K562 (cell line): ENCODE results near the gene SCARB2. TPM values are rescaled to one million over a fixed set of nuclear protein-coding genes. Genes with fewer than 3 reads are reported as not detected.

Experiments used
- JUND ChIP-seq, 2 experiments: IDR thresholded peaks; 2 replicates in 1 of 2; 3 replicates in 1 of 2; pipeline ENCODE4 v1.6.1; 2011; ENCODE audit warnings: borderline replicate concordance in 2 of 2, low read depth in 2 of 2, low read length in 2 of 2, improper control_type of control experiment in 1 of 2, missing biosample characterization in 1 of 2, missing genetic modification characterization in 1 of 2, missing genetic modification reagents in 1 of 2
- L3MBTL2 ChIP-seq: fragments of 450-650 bp; IDR thresholded peaks from 2 replicates; pipeline ENCODE4 v1.6.1; 2016; ENCODE audit warnings: mild to moderate bottlenecking, moderate library complexity
- MEF2D ChIP-seq: conservative IDR thresholded peaks from 2 replicates; pipeline ENCODE4 v1.6.1; 2016; ENCODE audit warnings: low read depth, missing genetic modification characterization, missing compliant biosample characterization
- MEIS2 ChIP-seq: fragments of 450-650 bp; IDR thresholded peaks from 2 replicates; pipeline ENCODE4 v1.6.1; 2014; ENCODE audit warnings: mild to moderate bottlenecking; ENCODE audit not compliant: partially characterized antibody
- OTX1 ChIP-seq: fragments of 450-650 bp; formaldehyde crosslinking; IDR thresholded peaks from 2 replicates; pipeline ENCODE4 v1.4.0; 2022; ENCODE audit warnings: mild to moderate bottlenecking
- SMARCA4 ChIP-seq: fragments of 450-650 bp; IDR thresholded peaks from 2 replicates; pipeline ENCODE4 v1.6.1; 2016
- TRIM28 ChIP-seq: fragments of 450-650 bp; IDR thresholded peaks from 2 replicates; pipeline ENCODE4 v1.6.1; 2017
- ZKSCAN8 ChIP-seq: fragments of 200-800 bp; sonication (Bioruptor generic); IDR thresholded peaks from 2 replicates; pipeline ENCODE4 v1.6.1; 2016; ENCODE audit warnings: missing genetic modification characterization, missing compliant biosample characterization
- ZNF212 ChIP-seq: fragments of 450-650 bp; formaldehyde crosslinking; IDR thresholded peaks from 2 replicates; pipeline ENCODE4 v1.4.0; 2020; ENCODE audit warnings: mild to moderate bottlenecking
- polyA plus RNA-seq, 8 experiments: library from polyadenylated mRNA; depleted of rRNA in 4 of 8; stranded (reverse) in 5 of 8; unstranded in 3 of 8; fragments of >200 nt; fragmentation: Nextera tagmentation in 2 of 8; fragmentation: Illumina TruSeq in 1 of 8; extraction: Ambion mirVana in 2 of 8; extraction: Trizol in 1 of 8; gene quantifications; 2 replicates each; pipeline versions ENCODE4 v1.2.1 to v1.2.3, GENCODE V29; 2011 to 2014; ENCODE audit warnings: inconsistent platforms in 1 of 8, missing spikeins in 1 of 8
- total RNA-seq, 7 experiments: library from RNA; depleted of rRNA in 6 of 7; stranded (reverse); fragments of >200 nt in 6 of 7; fragmentation: Illumina TruSeq in 2 of 7; extraction: Trizol in 2 of 7; gene quantifications; 2 replicates each; pipeline versions ENCODE4 v1.2.1 to v1.2.3, GENCODE V29; 2011 to 2021; ENCODE audit warnings: low replicate concordance in 1 of 7
- TF ChIP-seq, protein P1 (sequence below): fragments of 150-350 bp; IDR thresholded peaks from 2 replicates; pipeline ENCODE4 v1.6.1; 2014; ENCODE audit warnings: low read depth, mild to moderate bottlenecking, low read length, borderline replicate concordance
- TF ChIP-seq, protein P2 (sequence below): sonication (generic); formaldehyde crosslinking; IDR thresholded peaks from 2 replicates; pipeline ENCODE4 v1.8.0; 2022; ENCODE audit warnings: missing genetic modification reagents, mild to moderate bottlenecking, borderline replicate concordance
- TF ChIP-seq, protein P3 (sequence below): fragments of 450-650 bp; IDR thresholded peaks from 2 replicates; pipeline ENCODE4 v1.6.1; 2018; ENCODE audit not compliant: partially characterized antibody
- TF ChIP-seq, protein P4 (sequence below): fragments of 450-650 bp; formaldehyde crosslinking; conservative IDR thresholded peaks from 2 replicates; pipeline ENCODE4 v1.4.0; 2022; ENCODE audit warnings: mild to moderate bottlenecking, missing genetic modification characterization

The SCARB2 gene
- total and polyA plus RNA-seq, 9 of the 15 experiments (the other 6 are each of a cell fraction or from before 2014, with no cell fraction given), result 6.1 to 25.8 (median 17.8) TPM

DNA sequence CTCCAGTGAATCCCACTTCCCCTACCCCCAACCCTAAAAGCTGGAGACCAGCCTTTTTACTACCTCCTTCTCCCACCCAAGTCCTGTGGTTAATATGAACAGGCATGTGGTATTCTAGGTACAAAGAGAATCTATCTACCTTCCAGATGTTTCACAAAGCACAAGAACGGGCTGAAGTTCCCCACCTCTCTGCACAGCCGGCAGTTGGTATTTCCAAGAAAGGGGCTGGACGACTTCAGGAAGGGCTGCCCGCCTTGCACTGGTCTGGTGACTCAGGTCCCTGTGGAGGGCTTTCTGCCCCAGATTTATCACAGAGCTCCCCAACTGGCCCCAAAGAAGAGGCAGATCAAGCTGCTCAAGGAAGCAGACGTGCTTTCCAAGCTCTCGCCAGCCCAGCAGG is 42.4 kb upstream of the SCARB2 start (continued):
- TF ChIP-seq JUND (IDR thresholded peaks at IDR 0.05; ENCODE audit: borderline replicate concordance, low read depth, low read length) (peak; percentile 39; the same call in 1 of the 2 replicates), JUND (tag; IDR thresholded peaks at IDR 0.05; ENCODE audit: borderline replicate concordance, low read depth, low read length) (peak; percentile 36; the same call in 1 of the 3 replicates), ZKSCAN8 (CRISPR knock-in tag) (no peak), L3MBTL2 (no peak), SMARCA4 (peak; percentile 14; the same call in 1 of the 2 replicates), ZNF212 (CRISPR knock-in tag) (no peak), TRIM28 (no peak), MEF2D (tag) (no peak), MEIS2 (peak; percentile 8), OTX1 (CRISPR knock-in tag) (no peak)
- TF ChIP-seq, protein P1, sequence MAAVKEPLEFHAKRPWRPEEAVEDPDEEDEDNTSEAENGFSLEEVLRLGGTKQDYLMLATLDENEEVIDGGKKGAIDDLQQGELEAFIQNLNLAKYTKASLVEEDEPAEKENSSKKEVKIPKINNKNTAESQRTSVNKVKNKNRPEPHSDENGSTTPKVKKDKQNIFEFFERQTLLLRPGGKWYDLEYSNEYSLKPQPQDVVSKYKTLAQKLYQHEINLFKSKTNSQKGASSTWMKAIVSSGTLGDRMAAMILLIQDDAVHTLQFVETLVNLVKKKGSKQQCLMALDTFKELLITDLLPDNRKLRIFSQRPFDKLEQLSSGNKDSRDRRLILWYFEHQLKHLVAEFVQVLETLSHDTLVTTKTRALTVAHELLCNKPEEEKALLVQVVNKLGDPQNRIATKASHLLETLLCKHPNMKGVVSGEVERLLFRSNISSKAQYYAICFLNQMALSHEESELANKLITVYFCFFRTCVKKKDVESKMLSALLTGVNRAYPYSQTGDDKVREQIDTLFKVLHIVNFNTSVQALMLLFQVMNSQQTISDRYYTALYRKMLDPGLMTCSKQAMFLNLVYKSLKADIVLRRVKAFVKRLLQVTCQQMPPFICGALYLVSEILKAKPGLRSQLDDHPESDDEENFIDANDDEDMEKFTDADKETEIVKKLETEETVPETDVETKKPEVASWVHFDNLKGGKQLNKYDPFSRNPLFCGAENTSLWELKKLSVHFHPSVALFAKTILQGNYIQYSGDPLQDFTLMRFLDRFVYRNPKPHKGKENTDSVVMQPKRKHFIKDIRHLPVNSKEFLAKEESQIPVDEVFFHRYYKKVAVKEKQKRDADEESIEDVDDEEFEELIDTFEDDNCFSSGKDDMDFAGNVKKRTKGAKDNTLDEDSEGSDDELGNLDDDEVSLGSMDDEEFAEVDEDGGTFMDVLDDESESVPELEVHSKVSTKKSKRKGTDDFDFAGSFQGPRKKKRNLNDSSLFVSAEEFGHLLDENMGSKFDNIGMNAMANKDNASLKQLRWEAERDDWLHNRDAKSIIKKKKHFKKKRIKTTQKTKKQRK, result no peak
- TF ChIP-seq, protein P2, sequence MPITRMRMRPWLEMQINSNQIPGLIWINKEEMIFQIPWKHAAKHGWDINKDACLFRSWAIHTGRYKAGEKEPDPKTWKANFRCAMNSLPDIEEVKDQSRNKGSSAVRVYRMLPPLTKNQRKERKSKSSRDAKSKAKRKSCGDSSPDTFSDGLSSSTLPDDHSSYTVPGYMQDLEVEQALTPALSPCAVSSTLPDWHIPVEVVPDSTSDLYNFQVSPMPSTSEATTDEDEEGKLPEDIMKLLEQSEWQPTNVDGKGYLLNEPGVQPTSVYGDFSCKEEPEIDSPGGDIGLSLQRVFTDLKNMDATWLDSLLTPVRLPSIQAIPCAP (CRISPR knock-in tag), result no peak
- TF ChIP-seq, protein P3, sequence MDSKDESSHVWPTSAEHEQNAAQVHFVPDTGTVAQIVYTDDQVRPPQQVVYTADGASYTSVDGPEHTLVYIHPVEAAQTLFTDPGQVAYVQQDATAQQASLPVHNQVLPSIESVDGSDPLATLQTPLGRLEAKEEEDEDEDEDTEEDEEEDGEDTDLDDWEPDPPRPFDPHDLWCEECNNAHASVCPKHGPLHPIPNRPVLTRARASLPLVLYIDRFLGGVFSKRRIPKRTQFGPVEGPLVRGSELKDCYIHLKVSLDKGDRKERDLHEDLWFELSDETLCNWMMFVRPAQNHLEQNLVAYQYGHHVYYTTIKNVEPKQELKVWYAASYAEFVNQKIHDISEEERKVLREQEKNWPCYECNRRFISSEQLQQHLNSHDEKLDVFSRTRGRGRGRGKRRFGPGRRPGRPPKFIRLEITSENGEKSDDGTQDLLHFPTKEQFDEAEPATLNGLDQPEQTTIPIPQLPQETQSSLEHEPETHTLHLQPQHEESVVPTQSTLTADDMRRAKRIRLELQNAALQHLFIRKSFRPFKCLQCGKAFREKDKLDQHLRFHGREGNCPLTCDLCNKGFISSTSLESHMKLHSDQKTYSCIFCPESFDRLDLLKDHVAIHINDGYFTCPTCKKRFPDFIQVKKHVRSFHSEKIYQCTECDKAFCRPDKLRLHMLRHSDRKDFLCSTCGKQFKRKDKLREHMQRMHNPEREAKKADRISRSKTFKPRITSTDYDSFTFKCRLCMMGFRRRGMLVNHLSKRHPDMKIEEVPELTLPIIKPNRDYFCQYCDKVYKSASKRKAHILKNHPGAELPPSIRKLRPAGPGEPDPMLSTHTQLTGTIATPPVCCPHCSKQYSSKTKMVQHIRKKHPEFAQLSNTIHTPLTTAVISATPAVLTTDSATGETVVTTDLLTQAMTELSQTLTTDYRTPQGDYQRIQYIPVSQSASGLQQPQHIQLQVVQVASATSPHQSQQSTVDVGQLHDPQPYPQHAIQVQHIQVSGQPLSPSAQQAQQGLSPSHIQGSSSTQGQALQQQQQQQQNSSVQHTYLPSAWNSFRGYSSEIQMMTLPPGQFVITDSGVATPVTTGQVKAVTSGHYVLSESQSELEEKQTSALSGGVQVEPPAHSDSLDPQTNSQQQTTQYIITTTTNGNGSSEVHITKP, result peak; percentile 84
- TF ChIP-seq, protein P4, sequence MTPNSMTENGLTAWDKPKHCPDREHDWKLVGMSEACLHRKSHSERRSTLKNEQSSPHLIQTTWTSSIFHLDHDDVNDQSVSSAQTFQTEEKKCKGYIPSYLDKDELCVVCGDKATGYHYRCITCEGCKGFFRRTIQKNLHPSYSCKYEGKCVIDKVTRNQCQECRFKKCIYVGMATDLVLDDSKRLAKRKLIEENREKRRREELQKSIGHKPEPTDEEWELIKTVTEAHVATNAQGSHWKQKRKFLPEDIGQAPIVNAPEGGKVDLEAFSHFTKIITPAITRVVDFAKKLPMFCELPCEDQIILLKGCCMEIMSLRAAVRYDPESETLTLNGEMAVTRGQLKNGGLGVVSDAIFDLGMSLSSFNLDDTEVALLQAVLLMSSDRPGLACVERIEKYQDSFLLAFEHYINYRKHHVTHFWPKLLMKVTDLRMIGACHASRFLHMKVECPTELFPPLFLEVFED (CRISPR knock-in tag), result no peak
- TF ChIP-seq, all 486 proteins: peak for 24
